D721Med (cell line): ENCODE data around the gene C5AR2.

Source experiments
- DNase-seq: peaks from one replicate; pipeline ENCODE4 v3.0.0; 2011; ENCODE audit warnings: low spot score; ENCODE audit not compliant: insufficient read length
- FAIRE-seq: peaks from 2 replicates; lab custom pipeline; 2011; peaks lifted over from hg19 to GRCh38; lab: Jason Lieb, UNC
- TF ChIP-seq, protein P1 (sequence below): IDR thresholded peaks from 2 replicates; pipeline ENCODE4 v1.5.1; 2012; ENCODE audit warnings: mild to moderate bottlenecking, control low read depth; ENCODE audit not compliant: insufficient read depth; ENCODE audit errors: missing control alignments

Gene C5AR2

DNA sequence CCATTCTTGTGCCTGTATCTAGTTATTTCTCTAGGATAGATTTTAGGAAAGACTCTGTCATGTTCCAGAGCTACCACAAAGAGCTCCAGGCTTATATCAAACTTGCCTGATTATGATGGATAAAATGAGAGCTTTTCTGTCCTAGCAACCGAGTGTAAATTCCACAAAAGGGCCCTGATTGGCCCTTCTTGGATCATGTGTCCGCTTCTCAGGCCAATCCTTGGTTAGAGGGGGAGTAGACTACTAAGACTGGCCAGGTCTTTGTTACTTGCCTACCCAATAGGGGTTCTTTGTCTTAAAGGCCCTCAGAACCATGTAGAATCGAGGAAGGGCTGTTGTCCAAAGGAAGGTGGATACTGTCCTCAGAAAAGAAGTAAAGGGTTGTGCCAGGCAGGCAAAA, 19.6 kb downstream of the C5AR2 start:
- TF ChIP-seq, protein P1, sequence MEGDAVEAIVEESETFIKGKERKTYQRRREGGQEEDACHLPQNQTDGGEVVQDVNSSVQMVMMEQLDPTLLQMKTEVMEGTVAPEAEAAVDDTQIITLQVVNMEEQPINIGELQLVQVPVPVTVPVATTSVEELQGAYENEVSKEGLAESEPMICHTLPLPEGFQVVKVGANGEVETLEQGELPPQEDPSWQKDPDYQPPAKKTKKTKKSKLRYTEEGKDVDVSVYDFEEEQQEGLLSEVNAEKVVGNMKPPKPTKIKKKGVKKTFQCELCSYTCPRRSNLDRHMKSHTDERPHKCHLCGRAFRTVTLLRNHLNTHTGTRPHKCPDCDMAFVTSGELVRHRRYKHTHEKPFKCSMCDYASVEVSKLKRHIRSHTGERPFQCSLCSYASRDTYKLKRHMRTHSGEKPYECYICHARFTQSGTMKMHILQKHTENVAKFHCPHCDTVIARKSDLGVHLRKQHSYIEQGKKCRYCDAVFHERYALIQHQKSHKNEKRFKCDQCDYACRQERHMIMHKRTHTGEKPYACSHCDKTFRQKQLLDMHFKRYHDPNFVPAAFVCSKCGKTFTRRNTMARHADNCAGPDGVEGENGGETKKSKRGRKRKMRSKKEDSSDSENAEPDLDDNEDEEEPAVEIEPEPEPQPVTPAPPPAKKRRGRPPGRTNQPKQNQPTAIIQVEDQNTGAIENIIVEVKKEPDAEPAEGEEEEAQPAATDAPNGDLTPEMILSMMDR: no peak
- DNase-seq (no peak), FAIRE-seq (no peak)

DNA sequence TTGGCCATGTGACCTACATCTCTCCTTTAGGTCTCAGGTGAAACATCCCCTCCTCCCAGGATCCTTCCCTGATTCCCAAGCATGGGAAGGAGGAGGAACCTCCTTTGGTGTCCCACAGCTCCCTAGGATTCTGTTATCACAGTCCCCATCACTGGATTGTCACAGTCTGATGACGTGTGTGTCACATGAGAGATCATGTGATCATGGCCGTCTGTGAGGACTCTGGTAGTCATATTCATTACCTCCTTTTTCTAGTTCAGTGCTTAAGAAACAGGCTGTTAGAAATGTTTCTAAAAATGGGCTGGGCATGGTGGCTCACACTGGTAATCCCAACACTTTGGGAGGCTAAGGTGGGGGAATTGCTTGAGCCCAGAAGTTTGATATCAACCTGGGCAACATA, 20.1 kb downstream of the C5AR2 start:
- TF ChIP-seq, protein P1: no peak
- FAIRE-seq (no peak), DNase-seq (no peak)

DNA sequence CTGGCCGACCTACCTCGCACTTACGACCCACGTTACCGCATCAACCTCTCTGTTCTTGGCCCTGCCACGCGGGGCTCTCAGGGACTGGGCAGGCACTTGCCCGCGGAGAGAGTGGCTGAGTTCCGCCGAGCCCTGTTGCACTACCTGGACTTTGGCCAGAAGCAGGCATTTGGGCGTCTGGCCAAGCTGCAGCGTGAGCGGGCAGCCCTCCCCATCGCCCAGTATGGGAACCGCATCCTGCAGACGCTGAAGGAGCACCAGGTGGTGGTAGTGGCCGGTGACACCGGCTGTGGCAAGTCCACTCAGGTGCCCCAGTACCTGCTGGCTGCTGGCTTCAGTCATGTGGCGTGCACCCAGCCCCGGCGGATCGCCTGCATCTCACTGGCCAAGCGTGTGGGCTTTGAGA, 21.3 kb downstream of the C5AR2 start:
- no peak for FAIRE-seq
- no peak for DNase-seq
- TF ChIP-seq, protein P1: no peak

DNA sequence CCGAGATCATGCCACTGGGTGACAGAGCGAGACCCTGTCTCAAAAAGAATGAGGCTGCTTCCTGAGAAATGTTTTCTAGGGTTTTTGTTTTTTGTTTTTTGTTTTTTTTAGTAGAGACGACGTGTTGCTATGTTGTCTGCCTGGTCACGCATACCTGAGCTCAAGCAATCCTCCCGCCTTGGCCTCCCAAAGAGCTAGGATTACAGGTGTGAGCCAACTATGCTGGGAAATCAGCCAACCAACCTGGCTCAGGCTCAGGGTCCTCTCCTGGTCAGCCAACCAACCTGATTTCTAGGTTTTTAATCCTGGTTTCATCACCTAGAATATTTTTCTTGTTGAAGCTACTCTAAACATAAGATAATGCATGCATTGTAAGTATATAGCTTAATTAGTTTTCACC, 24.9 kb downstream of the C5AR2 start:
- TF ChIP-seq, protein P1: no peak
- FAIRE-seq (no peak), DNase-seq (no peak)

DNA sequence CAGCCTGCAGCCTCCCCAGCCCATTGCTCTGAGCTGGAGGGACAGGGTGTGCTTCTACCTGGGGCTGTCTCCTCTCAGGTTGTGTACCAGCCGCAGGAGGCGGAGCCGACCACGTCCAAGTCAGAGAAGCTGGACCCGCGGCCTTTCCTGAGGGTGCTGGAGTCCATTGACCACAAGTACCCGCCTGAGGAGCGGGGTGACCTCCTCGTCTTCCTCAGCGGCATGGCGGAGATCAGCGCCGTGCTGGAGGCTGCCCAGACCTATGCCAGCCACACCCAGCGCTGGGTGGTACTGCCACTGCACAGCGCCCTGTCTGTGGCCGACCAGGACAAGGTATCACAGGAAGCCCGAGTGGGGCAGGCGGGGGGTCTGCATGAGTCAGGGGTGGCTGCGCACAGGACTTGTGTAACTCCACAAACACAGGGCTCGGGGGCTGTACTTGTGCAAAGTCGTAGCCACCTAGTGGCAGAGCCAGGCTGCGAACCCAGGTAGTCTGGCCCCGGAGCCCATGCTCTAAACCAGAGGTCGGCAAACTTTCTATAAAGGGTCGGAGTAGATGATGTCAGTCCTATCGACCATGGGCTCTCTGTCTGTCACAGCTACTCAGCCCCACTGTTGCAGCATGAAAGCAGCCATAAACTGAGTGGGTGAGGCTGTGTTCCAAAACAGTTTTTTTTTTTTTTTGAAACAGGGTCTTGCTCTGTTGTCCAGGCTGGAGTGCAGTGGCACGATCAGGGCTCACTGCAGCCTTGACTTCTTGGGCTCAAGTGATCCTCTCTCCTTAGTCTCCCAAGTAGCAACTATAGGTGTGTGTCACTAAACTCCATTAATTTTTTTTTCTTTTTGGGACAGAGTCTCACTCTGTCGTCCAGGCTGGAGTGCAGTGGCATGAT, 26.1 kb downstream of the C5AR2 start:
- no peak for FAIRE-seq
- TF ChIP-seq, protein P1: peak; percentile 4
- no peak for DNase-seq

DNA sequence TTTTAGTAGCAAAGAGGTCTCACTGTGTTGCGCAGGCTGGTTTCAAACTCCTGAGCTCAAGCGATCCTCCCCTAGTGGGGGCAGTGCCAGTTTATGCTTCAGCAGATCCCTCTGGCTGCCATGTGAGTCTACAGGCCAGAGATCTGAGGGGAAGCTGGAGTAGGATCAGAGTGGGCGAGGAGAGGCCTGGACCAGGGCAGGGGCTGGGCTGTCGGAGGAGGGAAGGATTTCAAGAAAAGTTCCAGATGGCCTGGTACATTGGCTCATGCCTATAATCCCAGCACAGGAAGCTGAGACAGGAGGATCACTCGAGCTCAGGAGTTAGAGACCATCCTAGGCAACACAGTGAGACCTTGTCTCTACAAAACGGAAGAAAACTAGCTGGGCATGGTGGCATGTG, 27.0 kb downstream of the C5AR2 start:
- TF ChIP-seq, protein P1: no peak
- DNase-seq (no peak), FAIRE-seq (no peak)

DNA sequence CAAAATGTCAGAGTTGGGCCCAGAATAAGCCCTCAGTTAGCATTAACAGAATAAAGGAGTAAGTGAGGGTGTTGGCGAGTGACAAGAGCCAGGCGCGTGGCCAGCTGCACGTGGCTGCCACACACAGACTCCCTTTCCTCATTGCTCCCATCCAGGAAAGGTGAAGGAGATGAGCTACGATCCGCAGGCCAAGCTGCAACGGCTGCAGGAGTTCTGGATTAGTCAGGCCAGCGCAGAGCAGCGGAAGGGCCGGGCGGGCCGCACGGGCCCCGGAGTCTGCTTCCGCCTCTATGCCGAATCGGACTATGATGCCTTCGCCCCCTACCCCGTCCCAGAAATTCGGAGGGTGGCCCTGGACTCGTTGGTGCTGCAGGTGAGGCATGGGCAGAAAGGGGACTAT, 30.3 kb downstream of the C5AR2 start:
- FAIRE-seq: no peak
- TF ChIP-seq, protein P1: no peak
- DNase-seq: no peak
